GM21367 (cell line): ENCODE data around the gene CEMIP.

Experiments
- ATAC-seq: cut with Tn5 transposase; IDR thresholded peaks from one replicate; pipeline ENCODE4 v1.9.1; 2021; ENCODE audit not compliant: unreplicated experiment

The CEMIP gene

GRCh38 chr15:80817901-80818300 is 38.7 kb downstream of the CEMIP start:
- no peak for ATAC-seq

GRCh38 chr15:80819001-80819400 is 39.8 kb downstream of the CEMIP start:
- ATAC-seq, result no peak

- no peak for ATAC-seq
These were observed 40.9 kb downstream of the CEMIP start for GRCh38 chr15:80820092-80820491.

GRCh38 chr15:80822256-80822655 is 43.1 kb downstream of the CEMIP start:
- no peak for ATAC-seq

- ATAC-seq, result no peak
These were observed 43.5 kb downstream of the CEMIP start for GRCh38 chr15:80822676-80823075.

- ATAC-seq, result no peak
These were observed 44.0 kb downstream of the CEMIP start for GRCh38 chr15:80823120-80823519.

GRCh38 chr15:80823995-80824394 is 44.8 kb downstream of the CEMIP start:
- no peak for ATAC-seq

- no peak for ATAC-seq
These were observed 46.3 kb downstream of the CEMIP start for GRCh38 chr15:80825361-80826030.

- ATAC-seq, result no peak
These were observed 49.6 kb downstream of the CEMIP start for GRCh38 chr15:80828796-80829195.

- ATAC-seq, result no peak
These were observed 51.5 kb downstream of the CEMIP start for GRCh38 chr15:80830677-80831076.

- ATAC-seq, result no peak
These were observed 52.0 kb downstream of the CEMIP start for GRCh38 chr15:80831192-80831591.

GRCh38 chr15:80831606-80832224 is 52.5 kb downstream of the CEMIP start:
- ATAC-seq, result no peak

GRCh38 chr15:80832686-80833085 is 53.5 kb downstream of the CEMIP start:
- no peak for ATAC-seq

- ATAC-seq, result no peak
These were observed 55.2 kb downstream of the CEMIP start for GRCh38 chr15:80834402-80834801.

- no peak for ATAC-seq
These were observed 55.7 kb downstream of the CEMIP start for GRCh38 chr15:80834906-80835305.

- ATAC-seq, result no peak
These were observed 56.2 kb downstream of the CEMIP start for GRCh38 chr15:80835336-80835735.

GRCh38 chr15:80836223-80836622 is 57.1 kb downstream of the CEMIP start:
- no peak for ATAC-seq

GRCh38 chr15:80837006-80837405 is 57.8 kb downstream of the CEMIP start:
- ATAC-seq, result no peak

GRCh38 chr15:80838012-80838411 is 58.8 kb downstream of the CEMIP start:
- ATAC-seq, result no peak

GRCh38 chr15:80838666-80839065 is 59.5 kb downstream of the CEMIP start:
- no peak for ATAC-seq

- ATAC-seq, result no peak
These were observed 60.6 kb downstream of the CEMIP start for GRCh38 chr15:80839764-80840130.

GRCh38 chr15:80840182-80841130 is 61.3 kb downstream of the CEMIP start:
- ATAC-seq, result no peak
